Panc1 (cell line): ENCODE measurements around the gene SLC12A8. TPM values are rescaled to one million over a fixed set of nuclear protein-coding genes. Genes with fewer than 3 reads are reported as not detected.

ENCODE experiments used
- ATAC-seq: fragments of 200-7000 bp; cut with Tn5 transposase; 2 replicates; pipeline ENCODE4 v1.9.1; 2020; ENCODE audit warnings: mild to moderate bottlenecking, moderate library complexity
- BruUV-seq: library from RNA; stranded (reverse); fragments of 400-500 nt; replicated peaks from 2 replicates; lab custom pipeline; 2021; lab: Mats Ljungman, UMichigan
- CTCF ChIA-PET: fragments of 300-600 bp; sonication (Branson Sonifier 250); formaldehyde crosslinking; loops from one replicate; lab custom pipeline; 2022; ENCODE audit warnings: antibody characterized with exemption; lab: Charles Lee
- POLR2A ChIA-PET: fragments of 300-600 bp; sonication (Branson Sonifier 250); formaldehyde crosslinking; loops from one replicate; lab custom pipeline; 2022; ENCODE audit warnings: antibody characterized with exemption; lab: Charles Lee
- DNase-seq: peaks from one replicate; pipeline ENCODE4 v3.0.0-alpha.2; 2010; ENCODE audit warnings: low read depth, low spot score
- H3K27ac ChIP-seq: 2 replicates; pipeline ENCODE4 v1.5.1; 2011; ENCODE audit warnings: mild to moderate bottlenecking, low read length, inconsistent platforms
- H3K27me3 ChIP-seq: fragments of 200-500 bp; sonication (Bioruptor generic); 2 replicates; pipeline ENCODE4 v1.6.0; 2014; ENCODE audit warnings: low read length, inconsistent platforms; ENCODE audit not compliant: control insufficient read depth, insufficient read depth
- H3K36me3 ChIP-seq: fragments of 200-500 bp; sonication (Bioruptor generic); 2 replicates; pipeline ENCODE4 v1.5.1; 2014; ENCODE audit warnings: inconsistent platforms, mild to moderate bottlenecking, low read length, moderate library complexity; ENCODE audit not compliant: control insufficient read depth, insufficient read depth
- H3K4me1 ChIP-seq: 2 replicates; pipeline ENCODE4 v1.5.1; 2011; ENCODE audit warnings: inconsistent platforms, mild to moderate bottlenecking, low read length, moderate library complexity; ENCODE audit not compliant: control insufficient read depth, insufficient read depth
- H3K4me3 ChIP-seq, 2 experiments: 2 replicates each; pipeline ENCODE4 v1.5.1; 2011 to 2012; ENCODE audit warnings: low read depth in 2 of 2, low read length in 2 of 2, mild to moderate bottlenecking in 2 of 2, inconsistent platforms in 1 of 2, moderate library complexity in 1 of 2
- H3K9me3 ChIP-seq: fragments of 200-500 bp; sonication (Bioruptor generic); 2 replicates; pipeline ENCODE4 v1.5.1; 2014; ENCODE audit warnings: low read depth, mild to moderate bottlenecking, inconsistent platforms, low read length, moderate library complexity; ENCODE audit not compliant: control insufficient read depth, insufficient read depth
- CTCF ChIP-seq: fragments of 450-650 bp; IDR thresholded peaks from 2 replicates; pipeline ENCODE4 v1.5.1; 2017; ENCODE audit warnings: mild to moderate bottlenecking
- POLR2AphosphoS5 ChIP-seq: IDR thresholded peaks from 2 replicates; pipeline ENCODE4 v1.6.1; 2012; ENCODE audit warnings: mild to moderate bottlenecking, low read depth, low read length, moderate library complexity
- REST ChIP-seq, 2 experiments: IDR thresholded peaks; 2 replicates each; pipeline ENCODE4 v1.6.1; 2011 to 2012; ENCODE audit warnings: low read depth in 2 of 2, control low read depth in 1 of 2, low read length in 1 of 2, mild to moderate bottlenecking in 1 of 2, moderate library complexity in 1 of 2; ENCODE audit not compliant: insufficient read depth in 1 of 2
- SIN3A ChIP-seq: IDR thresholded peaks from 2 replicates; pipeline ENCODE4 v1.6.1; 2012; ENCODE audit warnings: low read depth, mild to moderate bottlenecking, low read length, moderate library complexity, borderline replicate concordance; ENCODE audit not compliant: insufficient read depth
- TCF7L2 ChIP-seq: IDR thresholded peaks from 2 replicates; pipeline ENCODE4 v1.6.1; 2011; ENCODE audit warnings: mild to moderate bottlenecking, low read depth, low read length, inconsistent platforms
- in situ Hi-C: cut with HindIII; loops from 2 replicates; pipeline ENCODE4 v1.10.0; 2016; ENCODE audit warnings: low sequenced_read_pairs, low pct_unique_long_range_greater_than_20kb
- intact Hi-C: fragments of 100-400 bp; cut with micrococcal nuclease; formaldehyde crosslinking; loops from one replicate; pipeline ENCODE4 v1.10.0; 2022; ENCODE audit not compliant: unreplicated experiment
- total RNA-seq: library from RNA; stranded (reverse); gene quantifications from one replicate; pipeline ENCODE4 v1.2.1, GENCODE V29; 2021; ENCODE audit not compliant: unreplicated experiment

The SLC12A8 gene
- total RNA-seq, 1 experiment from 2014 or later, result 7.0 TPM

- DNase-seq, result no peak
- TF ChIP-seq SIN3A (no peak), POLR2AphosphoS5 (no peak), CTCF (no peak), TCF7L2 (no peak), REST (IDR thresholded peaks at IDR 0.05; ENCODE audit: insufficient read depth in 1 of 2, low read depth in 2 of 2, low read length in 1 of 2) (no peak)
- ChIA-PET POLR2A (no interaction called here), CTCF (no interaction called here)
- no peaks in the 10 kb centered on the region for H3K36me3 ChIP-seq
- in situ Hi-C loops (no loop called here), intact Hi-C loops (no loop called here)
- no peak for ATAC-seq
- H3K27me3 ChIP-seq, result no peaks in the 10 kb centered on the region
- H3K27ac ChIP-seq, result peak overlapping the region; percentile 61; the same call in 1 of the 2 replicates
- H3K4me3 ChIP-seq, result no peak overlapping the region
- H3K9me3 ChIP-seq, result no peaks in the 10 kb centered on the region
- BruUV-seq, result no TSS peak
- peaks cover 15% of the 10 kb centered on the region for H3K4me1 ChIP-seq
Observed at GRCh38 chr3:125148016-125148812, 64.3 kb downstream of the SLC12A8 start.

GRCh38 chr3:125147491-125147820, 65.1 kb downstream of the SLC12A8 start:
- no peaks in the 10 kb centered on the region for H3K9me3 ChIP-seq
- no TSS peak for BruUV-seq
- no peaks in the 10 kb centered on the region for H3K27me3 ChIP-seq
- no peak for DNase-seq
- peaks cover 15% of the 10 kb centered on the region for H3K4me1 ChIP-seq
- 0 out of 2 replicates have a peak overlapping the region, but pooled peaks have one; percentile 4 for H3K27ac ChIP-seq
- ATAC-seq, result no peak
- CTCF ChIA-PET, result no interaction called here
- H3K36me3 ChIP-seq, result no peaks in the 10 kb centered on the region
- in situ Hi-C loops (no loop called here), intact Hi-C loops (no loop called here)
- POLR2A ChIA-PET, result no interaction called here
- H3K4me3 ChIP-seq, result no peak overlapping the region
- TF ChIP-seq CTCF, result no peak
- no peak for TF ChIP-seq SIN3A
